ENCODE measurements around the gene KCNQ1OT1. TPM values are rescaled to one million over a fixed set of nuclear protein-coding genes. Genes with fewer than 3 reads are reported as not detected.

KCNQ1OT1 gene
- polyA plus RNA-seq, 1 donor from 2014 or later = 0.09 TPM

Other genes starting within 250 kb of the KCNQ1OT1 start
- gene CDKN1C, start 185.8 kb upstream of the KCNQ1OT1 start, polyA plus RNA-seq = not detected
- gene PHLDA2, start 229.4 kb upstream of the KCNQ1OT1 start, polyA plus RNA-seq = not detected